BJ (cell line): Measurements from ENCODE around the gene GNL1. TPM values are rescaled to one million over a fixed set of nuclear protein-coding genes. Genes with fewer than 3 reads are reported as not detected.
"Not testable (repeated sequence)": the region's sequence is repeated elsewhere in the genome, so short reads cannot be mapped to it uniquely, and the experiment has no call there.

ENCODE experiments used
- CTCF ChIA-PET: fragments of 350-600 bp; formaldehyde crosslinking; extraction: SDS; loops from one replicate; lab custom pipeline; 2021; ENCODE audit warnings: antibody characterized with exemption, inconsistent platforms; lab: Yijun Ruan, JAX
- POLR2A ChIA-PET: fragments of 300-600 bp; sonication (Branson Sonifier 250); formaldehyde crosslinking; extraction: SDS; loops from one replicate; lab custom pipeline; 2021; ENCODE audit warnings: antibody characterized with exemption; lab: Charles Lee
- DNase-seq: peaks from one replicate; pipeline ENCODE4 v3.0.0-alpha.2; 2011; ENCODE audit warnings: low read depth
- H3K27me3 ChIP-seq: 2 replicates; pipeline ENCODE4 v1.6.0; 2011; ENCODE audit warnings: low read length; ENCODE audit not compliant: control insufficient read depth, insufficient read depth
- H3K36me3 ChIP-seq: 2 replicates; pipeline ENCODE4 v1.5.1; 2011; ENCODE audit warnings: low read length; ENCODE audit not compliant: control insufficient read depth, insufficient read depth
- H3K4me3 ChIP-seq: 2 replicates; pipeline ENCODE4 v1.5.1; 2011; ENCODE audit warnings: low read depth, mild to moderate bottlenecking, control low read depth, low read length
- polyA plus RNA-seq: library from polyadenylated mRNA; depleted of rRNA; stranded (reverse); fragments of >200 nt; gene quantifications from 2 replicates; pipeline ENCODE4 v1.2.3, GENCODE V29; 2011
- TF ChIP-seq, protein P1 (sequence below): IDR thresholded peaks from 2 replicates; pipeline ENCODE4 v1.5.1; 2011; ENCODE audit warnings: low read depth, mild to moderate bottlenecking, control low read depth, inconsistent platforms, low read length, moderate library complexity; ENCODE audit not compliant: insufficient read depth

GNL1 gene
- polyA plus RNA-seq, 1 experiment = 47.6 TPM

DNA sequence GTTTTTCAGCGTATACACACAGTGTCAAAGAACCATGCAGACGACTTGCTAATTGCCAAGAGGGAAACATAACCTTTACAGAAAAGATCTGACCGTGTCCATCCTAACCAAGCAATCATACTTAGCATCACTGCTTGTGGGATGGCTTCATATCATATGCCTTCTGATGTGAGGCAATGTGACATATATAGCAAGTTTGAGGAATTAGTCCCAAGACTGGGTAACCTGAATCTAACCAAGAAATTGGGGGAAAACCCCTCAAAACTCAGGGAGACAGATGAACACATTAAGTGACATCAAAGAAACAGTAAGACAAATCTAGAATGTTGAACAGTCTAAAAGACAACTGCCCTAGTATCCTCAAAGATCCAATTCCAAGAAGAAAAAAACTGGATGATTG lies 18.4 kb downstream of the GNL1 start:
- Histone ChIP-seq H3K4me3 (no peak overlapping the region), H3K27me3 (no peaks in the 10 kb centered on the region), H3K36me3 (no peaks in the 10 kb centered on the region)
- CTCF ChIA-PET = interaction anchor here (4.6 kb wide), 1 partner anchor 55 kb away, joined by 32 read pairs; no protein-coding TSS in a partner anchor
- POLR2A ChIA-PET = no interaction called here
- no peak for DNase-seq
- TF ChIP-seq, protein P1, sequence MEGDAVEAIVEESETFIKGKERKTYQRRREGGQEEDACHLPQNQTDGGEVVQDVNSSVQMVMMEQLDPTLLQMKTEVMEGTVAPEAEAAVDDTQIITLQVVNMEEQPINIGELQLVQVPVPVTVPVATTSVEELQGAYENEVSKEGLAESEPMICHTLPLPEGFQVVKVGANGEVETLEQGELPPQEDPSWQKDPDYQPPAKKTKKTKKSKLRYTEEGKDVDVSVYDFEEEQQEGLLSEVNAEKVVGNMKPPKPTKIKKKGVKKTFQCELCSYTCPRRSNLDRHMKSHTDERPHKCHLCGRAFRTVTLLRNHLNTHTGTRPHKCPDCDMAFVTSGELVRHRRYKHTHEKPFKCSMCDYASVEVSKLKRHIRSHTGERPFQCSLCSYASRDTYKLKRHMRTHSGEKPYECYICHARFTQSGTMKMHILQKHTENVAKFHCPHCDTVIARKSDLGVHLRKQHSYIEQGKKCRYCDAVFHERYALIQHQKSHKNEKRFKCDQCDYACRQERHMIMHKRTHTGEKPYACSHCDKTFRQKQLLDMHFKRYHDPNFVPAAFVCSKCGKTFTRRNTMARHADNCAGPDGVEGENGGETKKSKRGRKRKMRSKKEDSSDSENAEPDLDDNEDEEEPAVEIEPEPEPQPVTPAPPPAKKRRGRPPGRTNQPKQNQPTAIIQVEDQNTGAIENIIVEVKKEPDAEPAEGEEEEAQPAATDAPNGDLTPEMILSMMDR = no peak

DNA sequence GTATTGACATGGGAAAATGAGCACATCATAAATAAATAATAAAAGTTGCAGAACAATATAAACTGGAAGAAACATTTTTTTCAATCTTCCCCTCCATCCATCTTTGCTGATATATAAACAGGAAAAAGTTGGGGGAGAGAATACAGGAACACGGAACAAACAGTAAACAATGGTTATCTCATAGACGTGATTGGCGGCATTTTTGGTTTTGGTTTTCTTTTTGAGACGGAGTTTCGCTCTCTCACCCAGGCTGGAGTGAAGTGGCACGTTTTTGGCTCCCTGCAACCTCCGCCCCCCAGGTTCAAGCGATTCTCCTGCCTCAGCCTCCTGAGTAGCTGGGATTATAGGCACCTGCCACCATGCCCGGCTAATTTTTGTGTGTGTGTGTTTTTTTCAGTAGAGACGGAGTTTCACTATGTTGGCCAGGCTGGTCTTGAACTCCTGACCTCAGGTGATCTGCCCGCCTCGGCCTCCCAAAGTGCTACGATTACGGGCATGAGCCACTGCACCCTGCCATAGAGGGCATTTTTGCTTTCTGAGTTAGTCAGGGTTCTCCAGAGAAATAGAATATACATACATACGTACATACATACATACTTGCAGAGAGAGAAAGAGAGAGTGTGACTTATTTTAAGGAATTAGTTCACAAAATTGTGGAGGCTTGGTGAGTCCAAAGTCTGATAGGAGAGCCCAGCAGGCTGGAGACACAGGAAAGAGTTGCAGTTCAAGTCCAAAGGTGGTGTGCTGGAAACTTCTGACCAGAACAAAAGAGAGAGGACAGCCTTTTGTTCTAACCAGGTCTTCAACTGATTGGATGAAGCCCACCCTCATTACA lies 22.6 kb downstream of the GNL1 start:
- POLR2A ChIA-PET = no interaction called here
- H3K36me3 ChIP-seq = no peaks in the 10 kb centered on the region
- TF ChIP-seq, protein P1 = no peak
- no peak for DNase-seq
- no peaks in the 10 kb centered on the region for H3K27me3 ChIP-seq
- CTCF ChIA-PET = interaction anchor here (1.3 to 7.3 kb wide), 8 partner anchors 8 to 49 kb away, joined by 5 to 146 read pairs (median 10); no protein-coding TSS in a partner anchor
- no peak overlapping the region for H3K4me3 ChIP-seq

DNA sequence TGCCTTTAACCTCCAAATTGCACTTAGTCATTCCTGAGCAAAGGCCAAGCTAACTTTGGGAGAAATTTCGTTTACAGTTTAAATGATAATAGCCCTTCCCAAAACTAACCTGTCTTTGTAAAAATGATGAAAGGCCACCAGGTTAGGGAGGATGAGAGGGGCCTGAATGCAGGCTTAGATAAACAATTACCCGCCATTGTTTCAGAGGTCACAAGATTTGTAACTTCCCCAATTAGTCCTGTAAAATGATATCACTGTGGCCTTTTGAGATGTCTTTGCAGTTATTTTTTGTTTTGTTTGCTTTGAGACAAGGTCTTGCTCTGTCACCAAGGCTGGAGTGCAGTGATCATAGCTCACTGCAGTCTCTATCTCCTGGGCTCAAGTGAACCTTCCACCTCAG lies 26.3 kb downstream of the GNL1 start:
- Histone ChIP-seq H3K36me3 (no peaks in the 10 kb centered on the region), H3K4me3 (no peak overlapping the region), H3K27me3 (no peaks in the 10 kb centered on the region)
- CTCF ChIA-PET = interaction anchor here (0.9 to 7.3 kb wide), 8 partner anchors 10 to 76 kb away, joined by 3 to 146 read pairs (median 4); no protein-coding TSS in a partner anchor
- POLR2A ChIA-PET = no interaction called here
- TF ChIP-seq, protein P1 = no peak
- no peak for DNase-seq

DNA sequence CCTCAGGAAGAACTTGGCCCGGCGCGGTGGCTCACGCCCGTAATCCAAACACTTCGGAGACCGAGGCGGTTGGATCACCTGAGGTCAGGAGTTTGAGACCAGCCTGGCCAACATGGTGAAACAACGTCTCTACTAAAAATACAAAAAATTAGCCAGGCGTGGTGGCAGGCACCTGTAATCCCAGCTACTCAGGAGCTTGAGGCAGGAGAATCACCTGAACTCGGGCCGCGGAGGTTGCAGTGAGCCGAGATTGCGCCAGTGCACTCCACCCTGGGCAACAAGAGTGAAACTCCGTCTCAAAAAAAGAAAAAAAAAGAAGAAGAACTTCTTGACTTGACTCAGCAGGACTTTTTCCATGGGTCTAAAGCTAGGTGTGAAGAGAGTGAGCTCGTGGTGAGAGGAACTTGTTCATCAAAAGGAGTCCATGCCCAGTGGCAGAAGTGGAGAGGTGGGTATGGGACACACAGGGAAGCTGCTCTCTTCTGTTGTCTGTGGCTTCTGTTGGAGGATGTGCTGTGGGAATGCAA lies 26.9 kb downstream of the GNL1 start:
- DNase-seq, POLR2A ChIA-PET, H3K36me3 ChIP-seq, H3K27me3 ChIP-seq, H3K4me3 ChIP-seq: not testable (repeated sequence)
- CTCF ChIA-PET = interaction anchor here (1.1 to 7.3 kb wide), 7 partner anchors 11 to 58 kb away, joined by 4 to 146 read pairs (median 4); no protein-coding TSS in a partner anchor

DNA sequence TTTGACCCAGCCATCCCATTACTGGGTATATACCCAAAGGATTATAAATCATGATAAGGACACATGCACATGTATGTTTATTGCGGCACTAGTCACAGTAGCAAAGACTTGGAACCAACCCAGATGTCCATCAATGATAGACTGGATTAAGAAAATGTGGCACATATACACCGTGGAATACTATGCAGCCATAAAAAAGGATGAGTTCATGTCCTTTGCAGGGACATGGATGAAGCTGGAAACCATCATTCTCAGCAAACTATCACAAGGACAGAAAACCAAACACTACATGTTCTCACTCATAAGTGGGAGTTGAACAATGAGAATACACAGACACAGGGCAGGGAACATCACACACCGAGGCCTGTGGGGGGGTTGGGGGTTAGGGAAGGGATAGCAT lies 29.8 kb downstream of the GNL1 start:
- DNase-seq, POLR2A ChIA-PET, H3K27me3 ChIP-seq, H3K4me3 ChIP-seq, H3K36me3 ChIP-seq: not testable (repeated sequence)
- CTCF ChIA-PET = interaction anchor here (0.9 to 7.3 kb wide), 2 partner anchors 36 to 42 kb away, joined by 3 to 146 read pairs; no protein-coding TSS in a partner anchor

DNA sequence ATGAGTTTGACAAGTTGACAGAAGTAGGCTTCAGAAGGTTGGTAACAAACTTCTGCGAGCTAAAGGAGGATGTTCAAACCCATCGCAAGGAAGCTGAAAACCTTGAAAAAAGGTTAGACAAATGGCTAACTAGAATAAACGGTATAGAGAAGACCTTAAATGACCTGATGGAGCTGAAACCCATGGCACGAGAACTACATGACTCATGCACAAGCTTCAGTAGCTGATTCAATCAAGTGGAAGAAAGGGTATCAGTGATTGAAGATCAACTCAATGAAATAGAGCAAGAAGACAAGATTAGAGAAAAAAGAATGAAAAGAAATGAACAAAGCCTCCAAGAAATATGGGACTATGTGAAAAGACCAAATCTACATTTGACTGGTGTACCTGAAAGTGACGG lies 34.3 kb downstream of the GNL1 start:
- DNase-seq, H3K4me3 ChIP-seq, H3K36me3 ChIP-seq, H3K27me3 ChIP-seq, POLR2A ChIA-PET: not testable (repeated sequence)
- CTCF ChIA-PET = interaction anchor here (0.6 to 2.1 kb wide), 5 partner anchors 10 to 68 kb away, joined by 3 to 8 read pairs (median 7); no protein-coding TSS in a partner anchor

DNA sequence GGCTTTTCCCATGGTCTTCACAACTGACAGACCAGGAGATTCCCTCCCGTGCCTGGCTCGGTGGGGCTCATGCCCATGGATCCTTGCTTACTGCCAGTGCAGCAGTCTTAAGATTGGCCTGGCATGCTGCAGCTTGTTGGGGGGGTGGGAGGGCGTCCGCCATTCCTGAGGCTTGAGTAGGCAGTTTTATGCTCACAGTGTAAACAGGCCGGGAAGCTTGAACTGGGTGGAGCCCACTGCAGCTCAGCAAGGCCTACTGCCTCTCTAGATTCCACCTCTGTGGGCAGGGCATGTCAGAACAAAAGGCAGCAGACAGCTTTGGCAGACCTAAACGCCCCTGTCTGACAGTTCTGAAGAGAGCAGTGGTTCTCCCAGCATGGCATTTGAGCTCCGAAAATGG lies 35.2 kb downstream of the GNL1 start:
- POLR2A ChIA-PET, DNase-seq: not testable (repeated sequence)
- CTCF ChIA-PET = interaction anchor here (0.5 to 2.1 kb wide), 5 partner anchors 11 to 62 kb away, joined by 3 to 8 read pairs (median 7); no protein-coding TSS in a partner anchor

More for the DNA sequence above, 35.2 kb downstream of the GNL1 start:
- not testable (repeated sequence) for H3K36me3 ChIP-seq, H3K27me3 ChIP-seq, H3K4me3 ChIP-seq
